ENCODE results near the gene GKAP1. TPM values are rescaled to one million over a fixed set of nuclear protein-coding genes. Genes with fewer than 3 reads are reported as not detected.
"Not testable (repeated sequence)": the region's sequence is repeated elsewhere in the genome, so short reads cannot be mapped to it uniquely, and the experiment has no call there.

GKAP1 gene
- total RNA-seq, 2 experiments from 2014 or later, result 2.2 to 4.5 TPM

GRCh38 chr9:83714329-83714728 lies 103.2 kb downstream of the GKAP1 start:
- DNase-seq, result no peak
- Mint-ChIP-seq H3K4me1 (peaks cover 2% of the 10 kb centered on the region), H3K36me3 (no peaks in the 10 kb centered on the region), H3K27ac (no peak overlapping the region), H3K27me3 (no peaks in the 10 kb centered on the region), H3K4me3 (no peak overlapping the region), H3K9me3 (ENCODE audit: low read depth) (no peaks in the 10 kb centered on the region)
- peak; percentile 27 for ATAC-seq
- CTCF ChIA-PET, result interaction anchor here (1.5 kb wide), 1 partner anchor 94 kb away, joined by 3 read pairs; no protein-coding TSS in a partner anchor

GRCh38 chr9:83708515-83709158 lies 108.9 kb downstream of the GKAP1 start:
- DNase-seq, result peak; percentile 79

DNA sequence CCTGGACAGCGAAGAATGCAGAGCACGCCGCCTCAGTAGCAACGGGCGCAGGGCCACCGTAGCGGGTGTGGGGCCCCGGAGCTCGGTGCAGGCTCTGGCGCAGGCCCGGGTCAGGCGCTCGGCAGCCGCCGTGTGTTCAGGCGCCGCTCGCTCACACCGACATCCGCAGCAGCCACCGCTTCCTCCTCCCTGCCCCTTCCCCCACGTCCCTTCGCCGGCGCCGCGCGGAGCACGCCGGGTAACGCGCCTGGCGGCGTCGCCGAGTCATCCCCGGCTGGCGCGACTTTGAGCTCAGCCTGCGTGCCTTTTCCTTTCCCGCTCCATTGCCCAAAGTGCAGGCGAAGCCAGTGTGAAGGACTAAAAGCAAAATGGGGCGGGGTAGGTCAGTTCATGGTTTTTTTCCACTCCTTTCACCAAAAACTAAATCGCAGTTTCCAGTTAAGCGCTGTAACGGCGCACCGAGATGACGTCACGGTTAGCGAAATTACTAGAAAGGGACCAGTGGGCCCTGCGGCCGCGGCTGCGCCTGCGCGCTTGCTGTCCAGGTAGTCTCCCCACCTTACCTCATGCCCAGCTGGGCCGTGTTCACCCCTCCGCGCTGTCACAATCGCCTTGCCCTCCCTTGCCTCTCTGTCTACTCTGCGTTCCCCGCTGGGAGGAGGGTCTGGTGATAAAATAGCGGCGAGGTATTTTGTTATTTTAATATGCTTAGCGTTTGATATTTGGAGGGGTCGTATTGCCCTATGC lies 109.6 kb downstream of the GKAP1 start, which contains the start of gene UBQLN1:
Gene UBQLN1 (minus strand): TSS at position 191 of the 747 bp plus-strand sequence. CDS start 279 bp downstream, outside the sequence.
- Mint-ChIP-seq H3K27ac (peak within 1 kb of the TSS; percentile 99), H3K4me3 (peak within 1 kb of the TSS; percentile 86), H3K27me3 (no peaks in the 10 kb centered on the region), H3K36me3 (peaks cover 26% of the 10 kb centered on the region), H3K4me1 (peaks cover 42% of the 10 kb centered on the region), H3K9me3 (ENCODE audit: low read depth) (no peaks in the 10 kb centered on the region)
- DNase-seq (peak; percentile 94), ATAC-seq (peak; percentile 82)
- CTCF ChIA-PET, result interaction anchor here (0.8 to 2.2 kb wide), 6 partner anchors 12 to 266 kb away, joined by 3 to 11 read pairs (median 4); partner anchors contain the start of genes IDNK and KIF27

More at GRCh38 chr9:83708515-83709158, 108.9 kb downstream of the GKAP1 start:
- CTCF ChIA-PET, result interaction anchor here (0.8 to 2.2 kb wide), 4 partner anchors 11 to 265 kb away, joined by 3 to 11 read pairs (median 6); partner anchors contain the start of gene IDNK
- Mint-ChIP-seq H3K27ac (peak overlapping the region; percentile 99), H3K36me3 (peaks cover 24% of the 10 kb centered on the region), H3K4me3 (peak overlapping the region; percentile 86), H3K9me3 (ENCODE audit: low read depth) (no peaks in the 10 kb centered on the region), H3K27me3 (no peaks in the 10 kb centered on the region), H3K4me1 (peaks cover 40% of the 10 kb centered on the region)
- peak; percentile 24 for ATAC-seq

DNA sequence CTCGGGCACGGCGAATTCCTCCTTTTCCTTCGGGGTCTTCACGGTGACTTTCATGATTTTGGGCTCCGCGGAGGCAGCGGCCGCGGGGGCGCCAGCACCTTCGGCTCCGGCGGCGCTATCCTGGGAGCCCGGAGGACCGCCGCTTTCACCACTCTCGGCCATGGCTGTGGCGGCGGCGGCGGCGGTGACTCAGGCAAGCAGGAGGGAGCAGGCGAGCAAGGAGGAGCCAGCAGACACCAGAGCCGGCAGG lies 110.1 kb downstream of the GKAP1 start:
- no peaks in the 10 kb centered on the region for H3K27me3 Mint-ChIP-seq
- peaks cover 45% of the 10 kb centered on the region for H3K4me1 Mint-ChIP-seq
- CTCF ChIA-PET, result interaction anchor here (0.9 to 2.2 kb wide), 3 partner anchors 58 to 213 kb away, joined by 3 to 8 read pairs (median 6); partner anchors contain the start of genes IDNK and KIF27
- no peak for DNase-seq
- no peaks in the 10 kb centered on the region for H3K9me3 Mint-ChIP-seq (ENCODE audit: low read depth)
- H3K4me3 Mint-ChIP-seq, result peak overlapping the region; percentile 86
- ATAC-seq, result peak; percentile 73
- peaks cover 28% of the 10 kb centered on the region for H3K36me3 Mint-ChIP-seq
- peak overlapping the region; percentile 99 for H3K27ac Mint-ChIP-seq

- Mint-ChIP-seq H3K4me3 (peak overlapping the region; percentile 86), H3K4me1 (peaks cover 49% of the 10 kb centered on the region), H3K36me3 (peaks cover 31% of the 10 kb centered on the region), H3K9me3 (ENCODE audit: low read depth) (no peaks in the 10 kb centered on the region), H3K27ac (peak overlapping the region; percentile 99), H3K27me3 (no peaks in the 10 kb centered on the region)
- CTCF ChIA-PET, result interaction anchor here (0.9 to 2.2 kb wide), 3 partner anchors 58 to 214 kb away, joined by 3 to 8 read pairs (median 6); partner anchors contain the start of genes IDNK and KIF27
- DNase-seq, result peak; percentile 87
- peak; percentile 34 for ATAC-seq
Observed at GRCh38 chr9:83706676-83707517, 110.7 kb downstream of the GKAP1 start.

GRCh38 chr9:83705219-83705651 lies 112.3 kb downstream of the GKAP1 start:
- H3K27me3 Mint-ChIP-seq; ATAC-seq; H3K9me3 Mint-ChIP-seq (ENCODE audit: low read depth): not testable (repeated sequence)
- Mint-ChIP-seq H3K27ac (peak overlapping the region; percentile 99), H3K4me1 (peaks cover 59% of the 10 kb centered on the region), H3K36me3 (peaks cover 35% of the 10 kb centered on the region), H3K4me3 (peak overlapping the region; percentile 86)
- DNase-seq, result peak; percentile 54
- CTCF ChIA-PET, result interaction anchor here (0.7 to 1.1 kb wide), 2 partner anchors 25 to 82 kb away, joined by 3 read pairs; partner anchors contain the start of gene IDNK

GRCh38 chr9:83701769-83702168 lies 115.8 kb downstream of the GKAP1 start:
- Mint-ChIP-seq H3K9me3 (ENCODE audit: low read depth) (no peaks in the 10 kb centered on the region), H3K27ac (no peak overlapping the region), H3K4me3 (no peak overlapping the region), H3K27me3 (no peaks in the 10 kb centered on the region), H3K36me3 (peaks cover 38% of the 10 kb centered on the region), H3K4me1 (peaks cover 66% of the 10 kb centered on the region)
- DNase-seq, result no peak
- ATAC-seq, result no peak
- CTCF ChIA-PET, result interaction anchor here (1.2 kb wide), 1 partner anchor 52 kb away, joined by 5 read pairs; no protein-coding TSS in a partner anchor

GRCh38 chr9:83701286-83701685 lies 116.3 kb downstream of the GKAP1 start:
- CTCF ChIA-PET, result interaction anchor here (1.2 kb wide), 1 partner anchor 52 kb away, joined by 5 read pairs; no protein-coding TSS in a partner anchor
- DNase-seq, result no peak
- Mint-ChIP-seq H3K27ac (no peak overlapping the region), H3K4me1 (peaks cover 61% of the 10 kb centered on the region), H3K9me3 (ENCODE audit: low read depth) (no peaks in the 10 kb centered on the region), H3K36me3 (peaks cover 34% of the 10 kb centered on the region), H3K27me3 (no peaks in the 10 kb centered on the region), H3K4me3 (no peak overlapping the region)
- no peak for ATAC-seq

- no peak for ATAC-seq
- Mint-ChIP-seq H3K27me3 (no peaks in the 10 kb centered on the region), H3K9me3 (ENCODE audit: low read depth) (no peaks in the 10 kb centered on the region), H3K27ac (no peak overlapping the region), H3K36me3 (peaks cover 21% of the 10 kb centered on the region), H3K4me1 (peaks cover 47% of the 10 kb centered on the region), H3K4me3 (no peak overlapping the region)
- no peak for DNase-seq
- CTCF ChIA-PET, result interaction anchor here (0.7 to 1.2 kb wide), 3 partner anchors 11 to 75 kb away, joined by 3 read pairs; no protein-coding TSS in a partner anchor
Observed at GRCh38 chr9:83699615-83700014, 118.0 kb downstream of the GKAP1 start.

DNA sequence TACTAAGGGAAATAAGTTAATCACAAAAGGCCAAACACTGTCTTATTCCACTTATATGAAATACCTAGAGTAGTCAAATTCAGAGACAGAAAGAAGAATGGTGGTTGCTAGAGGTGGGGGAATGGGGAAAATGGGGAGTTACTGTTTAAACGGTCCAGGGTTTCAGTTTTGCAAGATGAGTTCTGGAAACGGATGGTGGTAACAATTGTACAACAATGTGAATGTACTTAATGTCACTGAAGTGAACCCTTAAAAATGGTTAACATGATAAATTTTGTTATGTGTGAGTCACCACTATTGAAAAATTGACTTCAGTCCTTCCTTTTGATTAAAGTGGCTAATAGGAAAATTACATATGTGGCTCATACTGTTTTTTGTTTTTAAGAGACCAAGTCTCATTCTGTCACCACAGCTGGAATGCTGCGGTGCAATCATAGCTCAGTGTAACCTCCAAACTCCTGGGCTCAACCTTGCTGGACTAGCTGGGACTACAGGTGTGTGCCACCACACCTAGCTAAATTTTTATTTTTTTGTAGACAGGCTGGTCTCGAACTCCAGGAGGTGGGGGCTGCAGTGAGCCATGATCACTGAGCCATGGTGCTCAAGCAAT lies 118.5 kb downstream of the GKAP1 start:
- Mint-ChIP-seq H3K9me3 (ENCODE audit: low read depth) (no peaks in the 10 kb centered on the region), H3K36me3 (peaks cover 18% of the 10 kb centered on the region), H3K27me3 (no peaks in the 10 kb centered on the region), H3K27ac (peak overlapping the region; percentile 19), H3K4me1 (peaks cover 48% of the 10 kb centered on the region), H3K4me3 (peak overlapping the region; percentile 33)
- DNase-seq (no peak), ATAC-seq (peak; percentile 33)
- CTCF ChIA-PET, result interaction anchor here (1.2 kb wide), 2 partner anchors 50 to 75 kb away, joined by 3 read pairs; no protein-coding TSS in a partner anchor

- ATAC-seq (no peak), DNase-seq (no peak)
- CTCF ChIA-PET, result no interaction called here
- Mint-ChIP-seq H3K4me1 (peaks cover 45% of the 10 kb centered on the region), H3K36me3 (peaks cover 12% of the 10 kb centered on the region), H3K27me3 (no peaks in the 10 kb centered on the region), H3K4me3 (no peak overlapping the region), H3K9me3 (ENCODE audit: low read depth) (no peaks in the 10 kb centered on the region), H3K27ac (no peak overlapping the region)
Observed at GRCh38 chr9:83691492-83691891, 126.1 kb downstream of the GKAP1 start.

Measured in activated CD8-positive, alpha-beta memory T cell treated with anti-CD3 and anti-CD28 coated beads, Interleukin-2, amount 10 ng/mL, durations not matched to agents 7 days and 5 days (primary cell).